GM20431 (cell line): Measurements from ENCODE around the gene ZBED5.

ENCODE experiments used
- in situ Hi-C: fragments of 300-500 bp; cut with MseI, MboI; formaldehyde crosslinking; loops from one replicate; pipeline ENCODE4 v1.15.0; 2020; ENCODE audit warnings: low sequenced_read_pairs; ENCODE audit not compliant: unreplicated experiment

The ZBED5 gene

DNA sequence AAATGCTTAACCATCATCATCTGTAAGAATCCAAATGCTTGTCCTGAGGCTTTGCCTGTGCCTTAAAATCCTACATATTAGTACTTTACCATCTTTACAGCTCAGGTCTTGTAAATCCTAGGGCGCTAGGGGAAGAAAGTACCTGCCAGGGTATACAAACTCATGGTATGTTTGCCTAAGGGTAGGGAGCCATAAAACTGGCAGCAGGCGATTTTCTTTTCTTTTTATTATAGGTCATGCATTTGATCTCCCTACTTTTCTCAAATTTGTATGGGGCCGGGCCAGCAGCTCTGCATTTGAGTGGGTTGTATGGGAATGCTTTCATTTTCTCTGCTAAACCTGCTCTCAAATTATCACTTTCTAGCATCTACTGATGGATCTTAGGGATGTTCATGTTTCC is 24.0 kb upstream of the ZBED5 start:
- in situ Hi-C loops: no loop called here

DNA sequence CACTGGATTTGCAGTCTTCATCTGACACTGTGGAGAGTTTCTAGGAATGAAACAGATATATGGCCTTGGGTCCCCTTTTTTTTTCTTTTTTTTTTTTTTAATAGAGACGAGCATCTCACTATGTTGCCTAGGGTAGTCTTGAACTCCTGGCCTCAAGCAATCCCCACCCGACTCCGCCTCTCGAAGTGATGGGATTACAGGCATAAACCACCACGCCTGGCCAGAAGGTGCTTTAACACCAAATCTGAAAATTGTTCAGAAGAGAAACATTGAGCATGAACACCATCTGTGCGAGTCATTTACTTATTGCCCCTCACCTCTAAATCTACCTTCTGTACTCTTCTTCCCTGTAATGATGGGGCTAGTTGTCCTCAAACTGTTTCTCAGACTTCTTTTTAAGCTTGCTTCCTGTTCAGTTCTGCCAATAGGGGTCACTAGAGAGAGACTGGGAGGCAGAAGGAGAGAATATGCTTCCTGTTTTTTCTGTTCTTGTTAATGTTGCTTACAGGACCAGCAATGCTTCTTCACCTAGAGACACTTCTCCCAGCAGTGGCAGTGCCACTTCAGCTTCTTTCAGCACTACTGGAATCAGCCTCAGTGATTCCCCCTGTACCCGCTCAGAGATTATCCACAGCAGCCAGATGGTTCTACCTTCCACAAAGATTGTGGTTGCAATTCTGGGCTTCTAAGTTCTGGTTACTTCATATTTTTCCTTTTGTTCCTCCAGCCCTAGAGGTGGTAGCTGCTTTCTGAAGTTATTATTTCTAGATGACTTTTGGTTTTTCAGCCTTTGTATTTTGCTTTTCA is 20.8 kb upstream of the ZBED5 start:
- in situ Hi-C loops: no loop called here

GRCh38 chr11:10876158-10876557 is 18.3 kb upstream of the ZBED5 start:
- in situ Hi-C loops: no loop called here

DNA sequence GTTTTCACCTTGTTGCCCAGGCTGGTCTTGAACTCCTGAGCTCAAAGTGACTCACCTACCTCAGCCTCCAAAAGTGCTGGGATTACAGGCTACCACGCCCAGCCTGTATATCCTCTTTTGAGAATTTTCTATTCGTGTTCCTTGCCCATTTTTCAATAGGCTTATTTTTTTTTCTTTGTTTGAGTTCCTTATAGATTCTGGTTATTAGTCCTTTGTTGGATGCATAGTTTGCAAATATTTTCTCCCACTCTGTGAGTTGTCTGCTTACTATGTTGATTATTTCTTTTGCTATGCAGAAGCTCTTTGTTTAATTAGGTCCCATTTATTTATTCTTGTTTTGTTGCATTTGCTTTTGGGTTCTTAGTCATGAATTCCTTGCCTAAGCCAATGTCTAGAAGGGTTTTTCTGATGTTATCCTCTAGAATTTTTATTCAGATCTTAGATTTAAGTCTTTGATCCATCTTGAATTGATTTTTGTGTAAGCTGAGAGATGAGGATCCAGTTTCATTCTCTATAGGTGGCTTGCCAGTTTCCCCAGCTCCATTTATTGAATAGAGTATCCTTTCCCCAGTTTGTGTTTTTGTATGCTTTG is 17.7 kb upstream of the ZBED5 start:
- in situ Hi-C loops: no loop called here

- in situ Hi-C loops: no loop called here
Observed at GRCh38 chr11:10872097-10872496, 14.2 kb upstream of the ZBED5 start.

DNA sequence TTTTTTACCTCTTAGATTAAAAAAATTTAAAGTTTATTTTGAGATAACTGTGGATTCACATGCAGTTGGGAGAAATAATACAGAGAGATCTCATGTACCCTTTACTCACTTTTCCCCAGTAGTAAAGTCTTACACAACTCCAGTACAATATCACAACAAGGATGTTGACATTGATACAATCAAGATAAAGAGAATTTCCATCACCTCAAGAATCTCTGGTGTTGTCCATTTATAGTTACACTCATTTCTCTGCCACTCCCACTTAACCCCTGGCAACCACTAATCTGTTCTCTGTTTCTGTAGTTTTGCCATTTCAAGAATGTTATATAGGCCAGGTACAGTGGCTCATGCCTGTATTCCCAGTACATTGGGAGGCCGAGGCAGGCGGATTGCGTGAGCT is 10.5 kb upstream of the ZBED5 start:
- in situ Hi-C loops: no loop called here

DNA sequence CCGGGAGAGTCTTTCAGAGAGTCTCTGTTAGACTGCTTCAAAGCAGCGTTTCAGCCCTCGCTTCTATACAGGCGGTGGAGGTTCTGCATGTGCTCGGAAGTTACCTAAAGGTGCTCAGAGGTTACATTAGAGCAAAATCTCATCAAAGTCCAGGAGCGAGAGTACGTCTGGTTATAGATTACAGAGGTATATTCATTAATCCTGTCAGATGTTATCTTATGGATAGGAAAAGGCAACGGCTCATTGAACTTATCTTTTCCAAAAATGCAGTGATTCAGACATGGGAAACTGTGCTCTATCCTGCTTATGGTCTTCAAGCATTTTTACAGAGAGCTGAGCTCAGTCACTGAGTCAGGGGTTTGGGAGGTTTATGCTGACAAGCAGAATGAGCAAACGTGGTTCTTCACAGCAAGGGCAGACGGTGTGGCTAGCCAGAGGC is 9.1 kb upstream of the ZBED5 start:
- in situ Hi-C loops: no loop called here

- in situ Hi-C loops: no loop called here
Observed at GRCh38 chr11:10865837-10866270, 8.0 kb upstream of the ZBED5 start.

DNA sequence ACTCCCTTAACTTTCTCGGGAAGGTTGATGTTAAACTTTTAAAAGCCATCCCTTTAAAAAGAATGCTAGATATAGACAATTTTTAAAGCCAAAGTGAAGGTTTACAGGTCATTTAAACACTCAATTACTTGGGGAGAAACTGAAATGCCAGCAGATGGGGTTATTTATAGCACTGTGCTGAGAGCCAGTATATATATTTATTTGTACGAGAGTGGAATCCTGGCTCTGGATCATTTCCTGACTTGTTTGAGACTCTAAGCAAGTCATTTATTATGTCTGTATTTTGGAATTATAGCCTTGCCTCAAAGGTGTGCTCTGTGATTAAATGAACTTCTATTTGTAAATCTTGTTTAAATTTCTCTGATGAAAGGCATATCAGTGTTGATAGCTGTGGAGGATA is 6.8 kb upstream of the ZBED5 start:
- in situ Hi-C loops: no loop called here

DNA sequence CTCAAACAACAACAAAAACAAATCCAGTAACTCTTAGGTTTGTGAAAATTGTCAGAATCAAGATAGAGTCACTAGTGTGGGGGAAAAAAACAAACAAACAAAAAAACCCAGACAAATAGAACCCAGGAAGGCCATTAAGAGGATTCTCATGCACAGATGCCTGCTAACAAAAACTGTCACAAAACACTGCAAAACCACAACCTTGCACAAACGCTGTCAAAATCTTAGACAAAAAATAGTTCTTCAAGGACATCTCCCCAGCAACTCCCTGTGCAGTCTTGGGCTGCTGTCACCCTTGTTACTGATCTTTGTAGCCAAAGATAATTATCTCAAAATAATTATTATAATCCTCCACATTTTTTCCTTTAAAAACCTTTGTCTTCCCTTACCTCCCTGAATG is 4.6 kb upstream of the ZBED5 start:
- in situ Hi-C loops: no loop called here

DNA sequence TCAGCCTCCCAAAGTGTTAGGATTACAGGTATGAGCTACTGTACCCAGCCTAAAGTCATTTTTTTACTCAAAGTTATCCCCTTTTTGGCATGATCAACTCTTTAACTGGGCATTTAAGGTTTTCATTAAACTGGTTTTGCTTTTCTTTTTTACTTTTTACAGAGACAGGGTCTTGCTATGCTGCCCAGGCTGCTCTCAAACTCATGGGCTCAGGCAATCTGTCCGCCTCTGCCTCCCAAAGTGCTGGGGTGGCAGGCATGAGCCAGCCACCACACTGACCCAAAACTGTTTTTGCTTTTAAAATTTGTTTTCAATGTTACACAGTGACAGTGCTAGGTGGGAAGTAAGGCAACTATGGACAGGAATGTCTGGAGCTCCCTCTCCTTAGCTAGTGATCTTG is 3.9 kb upstream of the ZBED5 start:
- in situ Hi-C loops: no loop called here

- in situ Hi-C loops: no loop called here
Observed at GRCh38 chr11:10861047-10861446, 3.2 kb upstream of the ZBED5 start.

- in situ Hi-C loops: no loop called here
Observed at GRCh38 chr11:10858439-10859325, 829 bp upstream of the ZBED5 start.

GRCh38 chr11:10857459-10857708 is 469 bp downstream of the ZBED5 start:
- in situ Hi-C loops: no loop called here

DNA sequence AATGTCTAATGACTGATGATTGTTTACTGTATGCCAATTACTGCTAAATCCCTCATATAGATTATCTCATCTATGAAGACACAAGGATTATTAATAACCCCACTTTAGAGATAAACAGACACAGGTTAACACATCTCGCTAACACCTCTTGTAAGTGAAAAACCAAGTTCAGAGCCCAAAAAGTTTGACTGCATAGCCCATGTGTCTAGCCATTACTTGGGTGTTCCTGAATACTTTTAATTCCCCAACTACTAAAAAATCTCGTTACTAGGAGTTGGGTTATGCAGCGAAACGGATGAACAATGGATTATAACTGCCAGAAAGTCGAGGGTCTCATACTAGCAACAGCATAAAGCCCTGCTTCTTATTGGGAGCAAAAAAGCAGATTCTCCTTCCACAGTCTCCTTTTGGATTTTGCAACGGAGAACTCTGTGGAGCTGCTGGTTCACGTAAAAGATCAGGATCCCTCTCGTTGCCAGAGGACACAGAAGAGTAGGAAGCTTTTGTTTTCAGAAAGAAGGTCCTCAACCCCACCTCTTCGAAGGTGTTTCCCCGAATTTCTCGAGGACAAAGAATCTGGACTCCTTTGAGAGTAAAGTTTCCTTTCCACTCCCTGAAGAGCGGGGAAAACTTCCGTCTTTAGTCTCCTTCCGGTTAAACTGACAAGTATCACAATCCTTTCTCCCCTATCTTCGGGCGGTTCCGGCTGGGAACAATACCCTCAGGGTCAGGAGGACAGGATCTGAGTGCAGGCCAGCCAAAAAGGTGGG is 979 bp downstream of the ZBED5 start:
- in situ Hi-C loops: no loop called here

- in situ Hi-C loops: no loop called here
Observed at GRCh38 chr11:10855295-10855694, 2.6 kb downstream of the ZBED5 start.

GRCh38 chr11:10847960-10848860 is 9.6 kb downstream of the ZBED5 start:
- in situ Hi-C loops: no loop called here

GRCh38 chr11:10846660-10847059 is 11.2 kb downstream of the ZBED5 start:
- in situ Hi-C loops: no loop called here

GRCh38 chr11:10845589-10845988 is 12.3 kb downstream of the ZBED5 start:
- in situ Hi-C loops: no loop called here
